Glutamatergic neuron (in vitro differentiated cells): ENCODE measurements around the gene CENPN. TPM values are rescaled to one million over a fixed set of nuclear protein-coding genes. Genes with fewer than 3 reads are reported as not detected.

Experiments
- DNase-seq: peaks from one replicate; pipeline ENCODE4 v3.0.0; 2022
- H3K27ac Mint-ChIP-seq: one replicate; pipeline ENCODE4 v1.8.0; 2020; ENCODE audit warnings: mild to moderate bottlenecking, mixed read lengths, inconsistent platforms; ENCODE audit not compliant: unreplicated experiment
- H3K27me3 Mint-ChIP-seq: one replicate; pipeline ENCODE4 v1.8.0; 2020; ENCODE audit warnings: mild to moderate bottlenecking, moderate library complexity, mixed read lengths, inconsistent platforms; ENCODE audit not compliant: unreplicated experiment
- H3K36me3 Mint-ChIP-seq: one replicate; pipeline ENCODE4 v1.8.0; 2020; ENCODE audit warnings: mild to moderate bottlenecking, mixed read lengths, inconsistent platforms; ENCODE audit not compliant: unreplicated experiment
- H3K4me1 Mint-ChIP-seq: one replicate; pipeline ENCODE4 v1.8.0; 2020; ENCODE audit warnings: mild to moderate bottlenecking, low read depth, mixed read lengths, inconsistent platforms; ENCODE audit not compliant: unreplicated experiment
- H3K4me3 Mint-ChIP-seq: one replicate; pipeline ENCODE4 v1.8.0; 2020; ENCODE audit warnings: mild to moderate bottlenecking, mixed read lengths, inconsistent platforms; ENCODE audit not compliant: unreplicated experiment
- H3K9me3 Mint-ChIP-seq: one replicate; pipeline ENCODE4 v1.8.0; 2020; ENCODE audit warnings: mild to moderate bottlenecking, moderate library complexity, mixed read lengths, inconsistent platforms; ENCODE audit not compliant: unreplicated experiment
- total RNA-seq: library from RNA; stranded (reverse); fragmentation: NEBNext Ultra II Directional; extraction: Animal tissue kit (Norgen Biotek cat#: 25700); gene quantifications from one replicate; pipeline ENCODE4 v1.2.1, GENCODE V29; 2021; ENCODE audit not compliant: unreplicated experiment
- TF ChIP-seq, protein P1 (sequence below): fragments of 200-600 bp; sonication (generic); IDR thresholded peaks from one replicate; pipeline ENCODE4 v1.5.0; 2021; ENCODE audit not compliant: partially characterized antibody, unreplicated experiment

Gene CENPN
- total RNA-seq, 1 donor from 2014 or later: 9.2 TPM

DNA sequence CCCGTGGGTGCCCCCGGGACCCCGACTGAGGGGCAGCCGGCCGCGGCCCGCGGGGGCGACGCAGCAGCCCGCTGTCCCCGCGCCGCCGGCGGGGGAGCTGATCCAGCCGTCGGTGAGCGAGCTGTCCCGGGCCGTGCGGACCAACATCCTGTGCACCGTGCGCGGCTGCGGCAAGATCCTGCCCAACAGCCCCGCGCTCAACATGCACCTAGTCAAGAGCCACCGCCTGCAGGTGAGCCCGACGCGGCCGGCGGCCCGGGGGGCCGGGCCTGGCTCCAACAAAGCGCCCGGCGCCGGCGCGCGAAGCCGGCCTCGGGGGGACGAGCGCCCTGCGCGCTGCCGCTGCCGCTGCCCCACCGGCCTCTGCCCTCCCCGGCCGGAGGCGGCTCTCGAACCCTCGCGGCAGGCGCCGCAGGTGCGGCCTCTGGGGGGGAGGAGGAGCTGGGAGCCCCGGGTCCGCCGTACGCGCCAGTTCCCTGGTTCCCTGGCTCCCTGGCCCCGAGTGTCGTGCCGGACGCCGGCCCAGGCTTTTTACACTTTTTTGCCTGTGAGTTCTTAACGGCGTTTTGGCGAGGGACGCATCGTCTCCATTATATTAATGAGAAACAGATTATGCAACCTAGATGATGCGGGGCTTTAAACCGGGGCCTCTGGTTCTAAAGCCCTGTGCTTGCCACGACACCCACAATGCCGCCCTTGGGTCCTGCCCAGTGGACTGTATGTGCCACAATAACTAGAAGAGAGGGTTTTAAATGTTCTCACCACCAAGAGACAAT, 29.1 kb downstream of the CENPN start:
- Mint-ChIP-seq H3K9me3 (peaks cover 12% of the 10 kb centered on the region), H3K36me3 (no peaks in the 10 kb centered on the region), H3K27me3 (peaks cover 2% of the 10 kb centered on the region), H3K27ac (peak overlapping the region; percentile 89), H3K4me1 (peaks cover 19% of the 10 kb centered on the region), H3K4me3 (peak overlapping the region; percentile 93)
- TF ChIP-seq, protein P1, sequence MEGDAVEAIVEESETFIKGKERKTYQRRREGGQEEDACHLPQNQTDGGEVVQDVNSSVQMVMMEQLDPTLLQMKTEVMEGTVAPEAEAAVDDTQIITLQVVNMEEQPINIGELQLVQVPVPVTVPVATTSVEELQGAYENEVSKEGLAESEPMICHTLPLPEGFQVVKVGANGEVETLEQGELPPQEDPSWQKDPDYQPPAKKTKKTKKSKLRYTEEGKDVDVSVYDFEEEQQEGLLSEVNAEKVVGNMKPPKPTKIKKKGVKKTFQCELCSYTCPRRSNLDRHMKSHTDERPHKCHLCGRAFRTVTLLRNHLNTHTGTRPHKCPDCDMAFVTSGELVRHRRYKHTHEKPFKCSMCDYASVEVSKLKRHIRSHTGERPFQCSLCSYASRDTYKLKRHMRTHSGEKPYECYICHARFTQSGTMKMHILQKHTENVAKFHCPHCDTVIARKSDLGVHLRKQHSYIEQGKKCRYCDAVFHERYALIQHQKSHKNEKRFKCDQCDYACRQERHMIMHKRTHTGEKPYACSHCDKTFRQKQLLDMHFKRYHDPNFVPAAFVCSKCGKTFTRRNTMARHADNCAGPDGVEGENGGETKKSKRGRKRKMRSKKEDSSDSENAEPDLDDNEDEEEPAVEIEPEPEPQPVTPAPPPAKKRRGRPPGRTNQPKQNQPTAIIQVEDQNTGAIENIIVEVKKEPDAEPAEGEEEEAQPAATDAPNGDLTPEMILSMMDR: no peak
- DNase-seq: peak; percentile 57

DNA sequence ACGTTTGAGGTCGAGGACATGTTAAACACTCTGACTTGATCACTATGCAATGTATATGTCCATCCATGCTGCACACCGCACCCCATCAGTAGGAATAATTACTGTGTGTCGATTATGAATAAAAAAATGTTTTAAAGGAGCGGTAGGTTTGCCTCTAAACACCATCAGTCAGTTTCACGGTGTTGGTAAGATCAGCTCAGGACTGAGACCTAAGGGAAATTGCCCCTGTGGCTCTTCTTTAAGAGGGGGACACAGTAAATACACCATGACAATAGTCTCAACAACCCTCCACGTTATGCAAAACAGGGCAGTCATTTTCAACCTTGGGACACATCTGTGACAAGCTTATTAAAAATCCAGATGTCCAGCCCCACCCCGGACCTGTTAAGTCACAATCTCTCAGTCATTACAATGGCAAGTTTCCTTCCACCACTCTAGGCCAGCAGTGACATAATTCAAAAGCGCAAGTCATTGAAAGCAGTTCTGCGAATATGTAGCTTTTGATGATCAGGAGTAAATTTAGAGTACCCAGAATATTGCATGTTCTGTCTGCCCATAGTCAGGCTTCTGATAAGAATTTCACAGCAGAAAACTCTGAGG, 29.8 kb downstream of the CENPN start:
- H3K4me3 Mint-ChIP-seq: peak overlapping the region; percentile 93
- peaks cover 12% of the 10 kb centered on the region for H3K9me3 Mint-ChIP-seq
- TF ChIP-seq, protein P1: no peak
- peaks cover 19% of the 10 kb centered on the region for H3K4me1 Mint-ChIP-seq
- H3K27ac Mint-ChIP-seq: peak overlapping the region; percentile 89
- H3K27me3 Mint-ChIP-seq: peaks cover 2% of the 10 kb centered on the region
- no peaks in the 10 kb centered on the region for H3K36me3 Mint-ChIP-seq
- DNase-seq: no peak

DNA sequence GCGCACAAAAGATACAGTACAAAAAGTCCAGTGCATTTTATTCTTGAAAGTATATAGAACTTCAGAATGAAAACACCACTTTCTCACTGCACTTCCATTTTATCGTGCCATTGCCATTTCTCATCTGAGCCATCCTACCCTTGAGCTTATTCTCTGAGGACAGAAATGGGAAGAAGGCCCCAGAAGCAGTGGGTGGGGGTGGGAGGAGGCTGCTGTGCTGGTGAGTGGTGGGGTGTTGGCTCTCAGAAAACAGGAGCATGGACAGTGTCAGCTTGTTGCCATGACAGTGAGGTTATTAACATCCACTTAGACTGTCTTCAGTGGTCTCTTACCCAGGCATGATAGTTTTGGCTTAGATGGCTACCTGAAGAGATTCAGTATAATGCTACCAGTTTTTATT, 33.1 kb downstream of the CENPN start:
- Mint-ChIP-seq H3K4me3 (peak overlapping the region; percentile 2), H3K27me3 (no peaks in the 10 kb centered on the region), H3K27ac (no peak overlapping the region), H3K4me1 (peaks cover 19% of the 10 kb centered on the region), H3K9me3 (peaks cover 10% of the 10 kb centered on the region), H3K36me3 (no peaks in the 10 kb centered on the region)
- TF ChIP-seq, protein P1: no peak
- no peak for DNase-seq

DNA sequence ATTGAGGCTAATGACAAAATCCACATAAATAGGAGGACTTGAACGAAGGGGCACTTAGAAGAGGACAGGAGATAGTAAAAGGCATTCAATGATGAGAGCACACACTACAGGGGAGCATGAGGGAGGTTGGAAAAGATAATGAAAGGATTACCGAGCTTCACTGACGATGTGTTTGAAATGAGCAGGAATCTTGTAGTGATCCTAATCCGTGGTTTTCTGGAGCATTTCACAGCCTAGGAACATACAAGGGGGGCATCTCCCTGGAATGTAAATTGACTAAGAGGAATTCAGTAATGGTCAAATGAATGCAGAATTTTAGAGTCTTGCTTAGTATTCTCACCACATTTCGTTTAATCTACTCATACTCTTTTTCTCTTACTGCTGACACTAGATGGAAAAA, 33.8 kb downstream of the CENPN start:
- Mint-ChIP-seq H3K27me3 (no peaks in the 10 kb centered on the region), H3K27ac (peak overlapping the region; percentile 31), H3K4me3 (no peak overlapping the region), H3K36me3 (no peaks in the 10 kb centered on the region), H3K9me3 (peaks cover 9% of the 10 kb centered on the region), H3K4me1 (peaks cover 19% of the 10 kb centered on the region)
- no peak for DNase-seq
- TF ChIP-seq, protein P1: no peak

DNA sequence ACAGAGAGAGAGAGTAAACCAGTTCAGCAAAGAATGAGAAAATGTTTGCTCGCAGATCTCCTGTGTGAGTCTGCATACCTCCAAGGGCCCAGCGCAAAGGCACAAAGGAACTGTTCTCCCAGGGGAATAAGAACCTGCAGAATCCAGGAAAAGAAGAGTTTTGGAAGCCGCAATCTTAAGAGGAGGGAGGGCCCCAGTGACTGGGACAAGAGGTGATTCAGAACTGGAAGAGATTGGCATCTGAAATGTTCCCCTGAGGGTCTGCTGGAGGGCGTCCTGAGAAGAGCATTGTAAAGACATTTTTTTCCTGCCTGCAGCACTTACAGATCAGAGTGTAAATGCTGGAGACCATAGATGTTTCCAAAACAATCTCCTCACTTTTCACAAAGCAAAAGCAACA, 34.7 kb downstream of the CENPN start:
- TF ChIP-seq, protein P1: no peak
- Mint-ChIP-seq H3K27me3 (no peaks in the 10 kb centered on the region), H3K27ac (no peak overlapping the region), H3K9me3 (peaks cover 6% of the 10 kb centered on the region), H3K36me3 (no peaks in the 10 kb centered on the region), H3K4me3 (no peak overlapping the region), H3K4me1 (peaks cover 18% of the 10 kb centered on the region)
- no peak for DNase-seq
